Fibroblast of skin of abdomen (primary cell): ENCODE data around the gene EIF4E1B.

Experiments used
- DNase-seq: peaks from one replicate; pipeline ENCODE4 v3.0.0-alpha.2; 2013

Gene EIF4E1B

GRCh38 chr5:176647843-176648473, 17.5 kb downstream of the EIF4E1B start:
- DNase-seq, result peak; percentile 20

DNA sequence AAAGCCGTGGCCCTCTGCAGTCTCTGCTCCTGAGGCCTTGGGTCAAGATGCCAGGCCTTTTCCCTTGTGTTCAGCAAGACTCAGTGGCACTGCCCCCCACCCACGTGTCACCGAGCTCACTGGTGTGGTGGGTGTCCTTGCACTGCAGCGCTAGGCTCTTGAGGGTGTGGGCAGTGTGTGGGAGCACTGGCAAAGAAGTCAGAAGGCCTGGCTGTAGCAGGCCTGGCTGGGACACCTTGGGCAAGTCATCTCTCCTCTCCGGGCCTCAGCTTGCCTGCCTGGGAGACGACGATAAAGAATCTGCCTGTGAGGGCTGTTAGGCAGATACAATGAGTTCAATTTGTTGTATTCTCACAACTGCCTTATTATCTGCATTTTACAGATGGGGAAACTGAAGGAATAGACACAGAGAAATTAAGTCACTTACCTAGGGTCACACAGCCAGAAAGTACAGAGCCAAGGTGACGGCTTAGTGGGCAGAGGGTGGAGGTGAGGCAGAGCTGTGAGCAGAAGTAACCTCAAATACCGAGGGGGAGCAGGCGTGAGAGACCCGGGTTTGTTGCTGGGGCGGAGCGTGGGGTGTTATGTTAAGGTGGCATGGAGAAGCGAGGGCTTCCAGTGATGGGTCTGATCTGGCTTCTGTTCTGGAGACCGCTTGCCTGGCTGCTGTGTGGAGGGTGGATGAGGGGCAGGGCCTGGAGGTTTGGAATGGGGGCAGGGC, 18.2 kb downstream of the EIF4E1B start:
- DNase-seq, result no peak

DNA sequence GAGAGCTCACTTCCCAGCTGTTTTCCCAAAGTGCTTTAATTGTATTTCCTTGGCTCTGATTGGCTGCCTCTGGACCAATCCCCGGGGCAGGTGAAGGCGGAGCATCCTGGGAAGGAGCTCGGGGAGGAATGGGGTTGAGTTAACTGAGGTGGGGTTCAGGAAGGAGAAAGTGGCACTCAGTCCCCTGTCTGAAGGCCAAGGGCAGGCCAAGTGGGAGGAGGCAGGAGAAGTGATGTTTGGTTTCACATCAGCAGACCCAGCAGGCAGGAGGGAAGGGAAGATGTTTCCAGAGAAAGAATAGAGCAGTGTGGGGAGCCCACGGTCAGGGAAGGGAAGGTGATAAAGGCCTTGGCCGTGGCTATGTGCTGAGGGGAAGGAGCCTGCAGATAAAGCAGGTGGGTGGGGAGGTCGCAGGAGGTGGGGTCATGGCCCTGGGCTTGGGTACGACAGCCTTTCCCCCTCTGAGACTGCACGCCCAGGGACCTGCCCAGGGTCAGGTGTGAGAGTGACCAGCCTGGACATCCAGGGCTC, 19.9 kb downstream of the EIF4E1B start:
- DNase-seq, result no peak

GRCh38 chr5:176651472-176651980, 21.1 kb downstream of the EIF4E1B start:
- no peak for DNase-seq

GRCh38 chr5:176652136-176652535, 21.7 kb downstream of the EIF4E1B start:
- no peak for DNase-seq

- DNase-seq, result no peak
Measured at GRCh38 chr5:176653401-176654385, 23.2 kb downstream of the EIF4E1B start.

- no peak for DNase-seq
Measured at GRCh38 chr5:176654856-176655255, 24.4 kb downstream of the EIF4E1B start.

DNA sequence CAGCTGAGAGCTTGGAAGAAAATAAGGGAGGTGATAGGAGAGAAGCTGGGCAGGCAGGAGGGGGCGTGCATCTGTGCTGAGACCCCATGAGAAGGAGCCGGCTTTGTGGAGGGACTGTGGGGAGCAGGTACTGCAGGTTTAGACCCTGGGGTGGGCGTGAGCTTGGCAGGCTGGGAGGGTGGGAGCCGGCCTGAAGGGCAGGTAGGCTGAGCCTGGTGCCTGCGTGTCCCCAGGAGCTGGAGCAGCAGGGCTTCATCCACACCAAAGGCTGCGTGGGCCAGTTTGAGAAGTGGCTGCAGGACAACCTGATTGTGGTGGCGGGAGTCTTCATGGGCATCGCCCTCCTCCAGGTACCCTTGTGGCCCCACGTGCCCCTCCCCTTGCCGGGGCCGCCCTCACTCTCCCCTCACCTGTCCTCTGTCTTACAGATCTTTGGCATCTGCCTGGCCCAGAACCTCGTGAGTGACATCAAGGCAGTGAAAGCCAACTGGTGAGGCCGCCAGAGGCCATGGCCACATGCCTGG, 26.1 kb downstream of the EIF4E1B start:
- DNase-seq, result no peak

GRCh38 chr5:176658007-176658599, 27.6 kb downstream of the EIF4E1B start:
- DNase-seq, result peak; percentile 56

GRCh38 chr5:176658817-176659511, 28.5 kb downstream of the EIF4E1B start:
- peak; percentile 17 for DNase-seq

DNA sequence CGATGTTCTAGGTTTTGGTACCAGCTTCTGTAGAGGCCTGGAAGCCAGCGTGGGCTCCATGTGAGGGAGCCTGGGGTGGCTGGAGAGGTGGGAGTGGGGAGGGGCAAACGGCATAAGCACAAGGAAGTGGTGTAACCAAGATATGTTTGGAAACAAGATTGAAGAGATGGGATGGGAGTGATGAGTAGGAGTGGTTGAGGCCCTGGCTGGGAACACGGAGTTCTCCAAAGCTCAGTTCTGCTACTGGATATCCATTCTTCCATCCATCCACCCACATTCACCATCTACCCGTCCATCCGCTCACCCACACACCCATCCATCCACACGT, 29.0 kb downstream of the EIF4E1B start:
- DNase-seq, result no peak

- no peak for DNase-seq
Measured at GRCh38 chr5:176659860-176660461, 29.5 kb downstream of the EIF4E1B start.

DNA sequence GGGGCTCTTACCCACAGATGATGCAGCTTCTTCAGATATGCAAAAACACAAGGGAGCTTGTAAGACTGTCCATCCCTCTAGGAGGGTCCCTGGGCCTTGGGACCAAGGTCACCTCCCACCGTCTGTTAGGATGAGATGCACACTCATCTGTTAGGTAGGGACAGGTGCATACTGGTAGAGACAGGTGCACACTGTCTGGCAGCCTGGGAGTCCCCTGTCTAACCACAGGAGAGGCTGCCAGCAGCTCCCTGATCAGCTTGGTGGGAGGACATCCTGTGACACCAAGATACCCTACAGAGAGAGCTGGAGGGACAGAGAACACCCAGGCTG, 30.0 kb downstream of the EIF4E1B start:
- DNase-seq, result no peak

- DNase-seq, result peak; percentile 62
Measured at GRCh38 chr5:176660860-176661641, 30.6 kb downstream of the EIF4E1B start.

DNA sequence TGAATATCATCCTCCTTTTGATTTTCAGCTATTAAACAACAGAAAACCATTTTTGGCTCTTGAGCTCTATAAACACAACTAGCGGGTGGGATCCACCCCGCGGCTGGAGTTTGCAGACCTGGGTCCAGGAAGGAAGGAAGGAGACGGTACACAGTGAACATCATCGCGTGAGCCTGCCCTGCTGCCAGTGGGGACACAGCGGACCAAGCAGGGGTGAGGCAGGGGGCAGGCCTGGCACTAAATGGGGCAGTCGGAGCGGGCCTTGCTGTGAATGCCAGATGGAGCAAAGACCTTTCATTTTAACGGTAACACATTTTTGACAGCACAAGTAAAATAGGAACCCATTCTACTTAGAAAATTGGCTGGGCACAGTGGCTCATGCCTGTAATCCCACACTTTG, 31.2 kb downstream of the EIF4E1B start:
- DNase-seq, result no peak

DNA sequence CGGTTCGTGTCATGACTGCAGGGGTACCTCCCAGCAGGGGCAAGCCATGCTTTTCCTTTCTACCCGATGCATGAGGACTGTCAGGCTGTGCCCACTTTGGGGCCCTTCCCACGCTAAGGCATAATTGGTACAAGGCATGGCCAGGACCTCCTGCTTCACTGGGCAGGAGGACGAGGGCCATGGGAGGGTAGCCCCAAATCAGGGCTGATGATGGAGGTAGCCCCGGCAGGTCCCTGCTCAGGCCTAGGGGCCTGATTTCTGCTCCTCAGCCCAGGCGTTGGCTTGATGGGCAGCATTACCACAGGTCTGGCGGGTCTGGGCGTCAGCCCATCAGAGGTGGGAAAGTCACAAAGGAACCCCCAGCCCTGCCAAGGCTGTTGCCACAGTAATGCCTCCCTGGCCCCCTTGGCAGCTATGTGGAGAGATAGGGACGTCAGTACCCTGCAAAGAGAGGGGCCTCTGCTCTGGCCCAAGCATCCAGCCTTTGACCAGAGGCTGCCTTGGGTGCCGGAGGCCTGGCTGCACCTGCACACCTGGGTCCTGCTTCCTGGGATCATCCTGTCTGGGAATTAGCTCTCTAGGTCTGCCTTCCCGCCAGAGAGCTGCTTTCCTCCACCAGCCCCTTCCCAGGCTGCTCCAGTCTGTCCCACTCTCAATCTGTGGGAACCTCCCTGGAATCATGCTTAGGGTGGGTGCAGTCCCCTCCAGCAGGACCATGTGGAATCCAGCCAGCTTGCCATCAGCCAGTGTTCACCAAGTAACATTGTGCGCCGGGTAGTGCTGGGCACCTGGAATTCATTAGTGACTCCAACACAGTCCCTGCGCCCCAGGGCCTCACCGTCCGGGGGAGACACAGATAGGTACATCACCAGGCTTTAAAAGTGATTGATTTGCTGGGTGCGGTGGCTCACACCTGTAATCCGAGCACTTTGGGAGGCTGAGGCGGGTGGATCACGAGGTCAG, 32.2 kb downstream of the EIF4E1B start:
- DNase-seq, result no peak

DNA sequence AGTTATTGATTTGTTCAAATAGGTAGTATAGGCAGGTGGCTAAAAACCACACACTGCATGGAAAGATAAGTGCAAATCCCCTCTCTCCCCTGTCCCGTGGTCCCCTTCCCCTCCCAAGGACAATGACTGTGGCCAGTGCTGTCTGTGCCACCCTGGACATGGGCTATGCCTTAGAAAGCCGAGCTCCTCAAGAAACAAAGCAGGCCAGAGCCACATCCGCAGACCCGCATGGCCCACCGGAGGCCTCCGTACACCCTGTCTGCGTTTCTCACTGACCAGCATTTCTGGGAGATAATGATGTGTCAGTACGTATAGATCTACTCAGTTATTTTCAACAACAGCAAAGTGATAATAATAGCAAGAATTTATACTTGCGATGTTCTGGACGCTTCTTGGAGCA, 33.1 kb downstream of the EIF4E1B start:
- DNase-seq, result no peak

GRCh38 chr5:176664479-176664878, 34.0 kb downstream of the EIF4E1B start:
- DNase-seq, result no peak

GRCh38 chr5:176664886-176665285, 34.4 kb downstream of the EIF4E1B start:
- no peak for DNase-seq
